H1 (cell line): Measurements from ENCODE around the gene RAB3C. TPM values are rescaled to one million over a fixed set of nuclear protein-coding genes. Genes with fewer than 3 reads are reported as not detected.

Experiments used
- ASH2L ChIP-seq: fragments of 200-600, 300-600 bp; sonication (generic); IDR thresholded peaks from one replicate; pipeline ENCODE4 v1.7.1; 2017; ENCODE audit warnings: low read length
- CHD7 ChIP-seq: fragments of 300-600 bp; sonication (generic); IDR thresholded peaks from 2 replicates; pipeline ENCODE4 v1.7.1; 2012; ENCODE audit warnings: low read length, moderate library complexity, mild to moderate bottlenecking, inconsistent platforms; ENCODE audit not compliant: insufficient replicate concordance
- CREB1 ChIP-seq: IDR thresholded peaks from 2 replicates; pipeline ENCODE4 v1.6.1; 2012; ENCODE audit warnings: inconsistent platforms
- GABPA ChIP-seq: IDR thresholded peaks from 2 replicates; pipeline ENCODE4 v1.6.1; 2011; ENCODE audit warnings: mild to moderate bottlenecking, low read length, moderate library complexity, borderline replicate concordance; ENCODE audit not compliant: insufficient read depth
- MAFK ChIP-seq: IDR thresholded peaks from 2 replicates; pipeline ENCODE4 v1.6.1; 2012; ENCODE audit warnings: low read depth, mild to moderate bottlenecking, improper control_type of control experiment, low read length
- NRF1 ChIP-seq: IDR thresholded peaks from 2 replicates; pipeline ENCODE4 v1.6.1; 2011; ENCODE audit warnings: mild to moderate bottlenecking, low read depth, low read length, improper control_type of control experiment
- POLR2A ChIP-seq, 2 experiments: IDR thresholded peaks; 1 replicate in 1 of 2; 2 replicates in 1 of 2; pipeline ENCODE4 v1.6.1; 2011; ENCODE audit warnings: low read depth in 2 of 2, low read length in 2 of 2, mild to moderate bottlenecking in 2 of 2; ENCODE audit errors: control extremely low read depth in 1 of 2
- TBP ChIP-seq: IDR thresholded peaks from 2 replicates; pipeline ENCODE4 v1.6.1; 2011; ENCODE audit warnings: low read depth, low read length, improper control_type of control experiment
- polyA plus RNA-seq, 7 experiments: library from polyadenylated mRNA; depleted of rRNA in 3 of 7; stranded (reverse) in 5 of 7; unstranded in 2 of 7; fragments of >200 nt in 5 of 7; fragments of 200-250 nt in 2 of 7; gene quantifications; 1 replicate in 5 of 7; 2 replicates in 1 of 7; 4 replicates in 1 of 7; pipeline versions ENCODE4 v1.2.1 to v1.2.3, GENCODE V29; 2011 to 2013; ENCODE audit warnings: missing spikeins in 2 of 7, mixed read lengths in 2 of 7
- total RNA-seq: library from RNA; stranded (reverse); fragmentation: NEBNext Ultra II Directional; extraction: Animal tissue kit (Norgen Biotek cat#: 25700); gene quantifications from 2 replicates; pipeline ENCODE4 v1.2.1, GENCODE V29; 2021

The RAB3C gene
- total and polyA plus RNA-seq, 2 of the 8 experiments (the other 6 are each of a cell fraction or from before 2014, with no cell fraction given), result 14.7 to 18.3 TPM

- TF ChIP-seq CHD7 (no peak), MAFK (no peak), CREB1 (no peak), POLR2A (IDR thresholded peaks at IDR 0.05; ENCODE audit: control extremely low read depth in 1 of 2, low read depth in 2 of 2, low read length in 2 of 2) (no peak), GABPA (no peak), TBP (no peak), ASH2L (no peak), NRF1 (no peak)
Observed at GRCh38 chr5:58714046-58714445, 131.2 kb downstream of the RAB3C start (continued).
